Liver (tissue), 9 donors: ENCODE measurements around the gene NCKAP5L. TPM values are rescaled to one million over a fixed set of nuclear protein-coding genes. Genes with fewer than 3 reads are reported as not detected.

Experiments used
- DNase-seq: peaks from one replicate; pipeline ENCODE4 v3.0.0-alpha.2; 2017; ENCODE audit warnings: low spot score
- H3K27ac ChIP-seq, 2 donors: one replicate each; pipeline ENCODE4 v1.7.0; 2013; ENCODE audit warnings: inconsistent platforms in 2 of 2, low read length in 2 of 2, control low read depth in 1 of 2, low read depth in 1 of 2, mild to moderate bottlenecking in 1 of 2
- H3K27me3 ChIP-seq, 4 donors: one replicate each; pipeline versions ENCODE4 v1.6.1 to v1.7.0; 2013; ENCODE audit warnings: low read length in 3 of 4, inconsistent platforms in 1 of 4, mild to moderate bottlenecking in 1 of 4, moderate library complexity in 1 of 4; ENCODE audit not compliant: control insufficient read depth in 4 of 4, insufficient read depth in 4 of 4
- H3K36me3 ChIP-seq, 4 donors: one replicate each; pipeline versions ENCODE4 v1.6.1 to v1.7.0; 2013; ENCODE audit warnings: low read length in 3 of 4, mild to moderate bottlenecking in 3 of 4, low read depth in 1 of 4, moderate library complexity in 1 of 4; ENCODE audit not compliant: control insufficient read depth in 4 of 4, insufficient read depth in 3 of 4
- H3K4me1 ChIP-seq, 4 donors: one replicate each; pipeline versions ENCODE4 v1.6.1 to v1.7.0; 2013; ENCODE audit warnings: low read length in 3 of 4, mild to moderate bottlenecking in 3 of 4, moderate library complexity in 1 of 4; ENCODE audit not compliant: control insufficient read depth in 4 of 4, insufficient read depth in 4 of 4
- H3K4me3 ChIP-seq, 3 donors: one replicate each; pipeline versions ENCODE4 v1.6.1 to v1.7.0; 2013; ENCODE audit warnings: low read length in 3 of 3, control low read depth in 1 of 3, low read depth in 1 of 3, mild to moderate bottlenecking in 1 of 3
- H3K9ac ChIP-seq, 2 donors: one replicate each; pipeline ENCODE4 v1.7.0; 2013; ENCODE audit warnings: low read length in 2 of 2, mild to moderate bottlenecking in 2 of 2, moderate library complexity in 2 of 2, control low read depth in 1 of 2, low read depth in 1 of 2
- H3K9me3 ChIP-seq, 4 donors: one replicate each; pipeline versions ENCODE4 v1.6.1 to v1.7.0; 2013; ENCODE audit warnings: low read length in 3 of 4; ENCODE audit not compliant: control insufficient read depth in 4 of 4
- ATF3 ChIP-seq: IDR thresholded peaks from 2 replicates; pipeline ENCODE4 v1.6.1; 2016; ENCODE audit warnings: antibody characterized with exemption
- CTCF ChIP-seq: fragments of 150-350 bp; IDR thresholded peaks from 2 replicates; pipeline ENCODE4 v1.5.1; 2017; ENCODE audit warnings: improper control_type of control experiment, low read depth, low read length; ENCODE audit not compliant: missing input control
- FOXA1 ChIP-seq: IDR thresholded peaks from 2 replicates; pipeline ENCODE4 v1.6.1; 2016; ENCODE audit warnings: antibody characterized with exemption
- FOXA2 ChIP-seq: IDR thresholded peaks from 2 replicates; pipeline ENCODE4 v1.6.1; 2016; ENCODE audit warnings: antibody characterized with exemption
- GABPA ChIP-seq, 2 donors: IDR thresholded peaks in 1 of 2; conservative IDR thresholded peaks in 1 of 2; 2 replicates each; pipeline ENCODE4 v1.6.1; 2016; ENCODE audit warnings: antibody characterized with exemption in 2 of 2, mild to moderate bottlenecking in 1 of 2, moderate library complexity in 1 of 2
- HNF4G ChIP-seq: IDR thresholded peaks from 2 replicates; pipeline ENCODE4 v1.6.1; 2016; ENCODE audit warnings: antibody characterized with exemption
- MAX ChIP-seq: IDR thresholded peaks from 2 replicates; pipeline ENCODE4 v1.6.1; 2016; ENCODE audit warnings: antibody characterized with exemption
- NR2F2 ChIP-seq: IDR thresholded peaks from 2 replicates; pipeline ENCODE4 v1.6.1; 2016; ENCODE audit warnings: antibody characterized with exemption
- RAD21 ChIP-seq, 2 donors: IDR thresholded peaks; 2 replicates each; pipeline ENCODE4 v1.6.1; 2016; ENCODE audit warnings: antibody characterized with exemption in 2 of 2, mild to moderate bottlenecking in 2 of 2
- RXRA ChIP-seq, 2 donors: IDR thresholded peaks; 2 replicates each; pipeline ENCODE4 v1.6.1; 2017 to 2018; ENCODE audit warnings: antibody characterized with exemption in 2 of 2, mild to moderate bottlenecking in 1 of 2
- SP1 ChIP-seq: IDR thresholded peaks from 2 replicates; pipeline ENCODE4 v1.6.1; 2018; ENCODE audit warnings: antibody characterized with exemption, mild to moderate bottlenecking
- TAF1 ChIP-seq: conservative IDR thresholded peaks from 2 replicates; pipeline ENCODE4 v1.6.1; 2016; ENCODE audit warnings: antibody characterized with exemption, mild to moderate bottlenecking
- YY1 ChIP-seq: IDR thresholded peaks from 2 replicates; pipeline ENCODE4 v1.6.1; 2016; ENCODE audit warnings: antibody characterized with exemption, mild to moderate bottlenecking
- ZBTB33 ChIP-seq: IDR thresholded peaks from 2 replicates; pipeline ENCODE4 v1.6.1; 2016; ENCODE audit warnings: antibody characterized with exemption
- WGBS: extraction: QIAGEN DNeasy Blood & Tissue Kit; methylation state at CpG from one replicate; pipeline ENCODE4 v1.1.7; 2013; 5-methylcytosine and 5-hydroxymethylcytosine counted together
- polyA plus RNA-seq, 2 donors: library from polyadenylated mRNA; stranded (reverse) in 1 of 2; unstranded in 1 of 2; fragments of 200-250 nt in 1 of 2; fragments of >200 nt in 1 of 2; fragmentation: Nextera tagmentation in 1 of 2; extraction: Ambion mirVana in 1 of 2; gene quantifications; one replicate each; pipeline versions ENCODE4 v1.2.1 to v1.2.3, GENCODE V29; 2013 to 2015
- total RNA-seq, 2 donors: library from RNA; depleted of rRNA; stranded (reverse); fragments of >200 nt; gene quantifications; one replicate each; pipeline ENCODE4 v1.2.3, GENCODE V29; 2014
- donor health status: healthy.
- donor health status: healthy.
- donor health status: healthy.
- donor health status: healthy.
- donor health status: healthy.

NCKAP5L gene
- total and polyA plus RNA-seq, 4 donors: 2.9 to 6.8 (median 4.2) TPM

- peaks cover 0 to 27% (median 22%) of the 10 kb centered on the region in 4 donors for H3K36me3 ChIP-seq
- no peaks in the 10 kb centered on the region for H3K9me3 ChIP-seq
- H3K27me3 ChIP-seq: no peaks in the 10 kb centered on the region
- H3K4me1 ChIP-seq: no peaks in the 10 kb centered on the region
- DNase-seq: no peak
- TF ChIP-seq RXRA (IDR thresholded peaks at IDR 0.05): no peak
- no peak overlapping the region for H3K9ac ChIP-seq
- H3K4me3 ChIP-seq: no peak overlapping the region
- H3K27ac ChIP-seq: no peak overlapping the region
- 79% methylated on average over 4 of the region's 4 CpGs for WGBS
Measured at GRCh38 chr12:49767333-49767732, 60.9 kb downstream of the NCKAP5L start.

- WGBS: 86% methylated on average over 8 of the region's 8 CpGs
Measured at GRCh38 chr12:49766115-49766455, 62.1 kb downstream of the NCKAP5L start.

More at GRCh38 chr12:49766115-49766455, 62.1 kb downstream of the NCKAP5L start:
- Histone ChIP-seq H3K36me3 (peaks cover 3 to 39% (median 33%) of the 10 kb centered on the region in 4 donors), H3K27ac (no peak overlapping the region), H3K4me1 (no peaks in the 10 kb centered on the region), H3K4me3 (no peak overlapping the region), H3K9me3 (no peaks in the 10 kb centered on the region), H3K9ac (no peak overlapping the region), H3K27me3 (no peaks in the 10 kb centered on the region)
- DNase-seq: no peak
- TF ChIP-seq CTCF (no peak), MAX (no peak), ZBTB33 (no peak), FOXA1 (no peak), HNF4G (no peak), TAF1 (no peak), RAD21 (IDR thresholded peaks at IDR 0.05) (no peak), FOXA2 (no peak), GABPA (IDR thresholded peaks at IDR 0.05 in 1 of 2, conservative IDR thresholded peaks at IDR 0.05 in 1 of 2) (no peak), ATF3 (no peak), RXRA (IDR thresholded peaks at IDR 0.05) (no peak), SP1 (no peak), YY1 (no peak), NR2F2 (no peak)
